Transverse colon (tissue), 4 donors: ENCODE measurements around the gene MIF. TPM values are rescaled to one million over a fixed set of nuclear protein-coding genes. Genes with fewer than 3 reads are reported as not detected.
"Not testable (repeated sequence)": the region's sequence is repeated elsewhere in the genome, so short reads cannot be mapped to it uniquely, and the experiment has no call there.

Experiments used
- DNase-seq: peaks from one replicate; pipeline ENCODE4 v3.0.0-alpha.2; 2019
- H3K27ac ChIP-seq, 4 donors: fragments of 200-600 bp; sonication (generic); 2 replicates each; pipeline ENCODE4 v1.5.1; 2016 to 2018; ENCODE audit warnings: inconsistent platforms in 4 of 4
- H3K27me3 ChIP-seq: fragments of 200-600 bp; sonication (generic); 2 replicates; pipeline ENCODE4 v1.5.1; 2017; ENCODE audit warnings: inconsistent platforms
- H3K36me3 ChIP-seq, 4 donors: fragments of 200-600 bp; sonication (generic); 2 replicates each; pipeline ENCODE4 v1.5.1; 2017 to 2019; ENCODE audit warnings: inconsistent platforms in 4 of 4
- H3K4me1 ChIP-seq, 4 donors: fragments of 200-600 bp; sonication (generic); 2 replicates each; pipeline ENCODE4 v1.5.1; 2017 to 2020; ENCODE audit warnings: inconsistent platforms in 4 of 4
- H3K4me3 ChIP-seq, 4 donors: fragments of 200-600 bp; sonication (generic); 1 replicate in 1 of 4; 2 replicates in 3 of 4; pipeline versions ENCODE4 v1.5.1 to v1.6.1; 2017 to 2019; ENCODE audit warnings: inconsistent platforms in 4 of 4
- H3K9me3 ChIP-seq, 2 donors: fragments of 200-600 bp; sonication (generic); 2 replicates each; pipeline ENCODE4 v1.5.1; 2017 to 2019; ENCODE audit warnings: inconsistent platforms in 2 of 2
- CTCF ChIP-seq, 5 experiments: fragments of 200-600 bp in 3 of 5; fragments of 450-650 bp in 2 of 5; sonication (generic) in 3 of 5; IDR thresholded peaks; 1 replicate in 2 of 5; 2 replicates in 3 of 5; pipeline ENCODE4 v1.5.1; 2016 to 2017; ENCODE audit warnings: antibody characterized with exemption in 5 of 5, inconsistent platforms in 3 of 5, mild to moderate bottlenecking in 2 of 5, moderate library complexity in 1 of 5
- EP300 ChIP-seq: sonication (generic); formaldehyde crosslinking; IDR thresholded peaks from one replicate; pipeline ENCODE4 v1.6.1; 2017; ENCODE audit warnings: antibody characterized with exemption, low read depth
- POLR2A ChIP-seq: fragments of 450-650 bp; IDR thresholded peaks from one replicate; pipeline ENCODE4 v1.6.1; 2016; ENCODE audit warnings: antibody characterized with exemption, mild to moderate bottlenecking, moderate library complexity
- POLR2AphosphoS5 ChIP-seq, 3 donors: sonication (generic); formaldehyde crosslinking; IDR thresholded peaks; one replicate each; pipeline ENCODE4 v1.6.1; 2016; ENCODE audit warnings: antibody characterized with exemption in 3 of 3
- WGBS, 2 donors: methylation state at CpG; one replicate each; pipeline ENCODE4 v1.1.5; 2018; ENCODE audit warnings: low coverage in 1 of 2; 5-methylcytosine and 5-hydroxymethylcytosine counted together
- in situ Hi-C, 4 donors: fragments of 200-750 bp; cut with MboI; loops; one replicate each; pipeline versions ENCODE4 v1.15.0 to v1.15.1; 2017; ENCODE audit warnings: low sequenced_read_pairs in 3 of 4, low pct_ligation_motif_present in 1 of 4, low pct_unique_long_range_greater_than_20kb in 1 of 4
- intact Hi-C: fragments of 100-400 bp; cut with DNase I; formaldehyde crosslinking; loops from one replicate; pipeline ENCODE4 v1.15.1; 2023; ENCODE audit warnings: low total_unique reads
- total RNA-seq, 4 donors: library from RNA; depleted of rRNA; stranded (reverse); fragments of >200 nt; gene quantifications; one replicate each; pipeline ENCODE4 v1.1.0, GENCODE V29; 2016

Gene MIF
- total RNA-seq, 4 donors from 2014 or later: 123 to 210 (median 139) TPM

GRCh38 chr22:23856721-23857605, 37.2 kb upstream of the MIF start:
- Histone ChIP-seq H3K27me3 (no peaks in the 10 kb centered on the region), H3K9me3 (no peaks in the 10 kb centered on the region), H3K36me3 (no peaks in the 10 kb centered on the region), H3K27ac (peak overlapping the region; percentile 92 to 98 (median 97)), H3K4me3 (peak overlapping the region; percentile 55 to 92 (median 64)), H3K4me1 (peaks cover 0 to 23% (median 16%) of the 10 kb centered on the region in 4 donors)
- intact Hi-C loops (no loop called here), in situ Hi-C loops (no loop called here)
- 0 to 3% methylated on average over 13 to 40 of the region's 58 CpGs for WGBS, 2 donors
- TF ChIP-seq CTCF (IDR thresholded peaks at IDR 0.05) (peak in 3 of 5 experiments; percentile 13 to 44 (median 32)), POLR2AphosphoS5 (IDR thresholded peaks at IDR 0.05) (no peak)
- DNase-seq: peak; percentile 60

GRCh38 chr22:23857606-23858483, 36.3 kb upstream of the MIF start, which contains the start of gene SLC2A11:
SLC2A11 (plus strand) TSS chr22:23857875; CDS start chr22:23858000, 125 bp downstream.
- peak within 1 kb of the TSS; percentile 55 to 92 (median 64) for H3K4me3 ChIP-seq
- H3K27ac ChIP-seq: peak within 1 kb of the TSS; percentile 92 to 98 (median 97)
- H3K4me1 ChIP-seq: peaks cover 0 to 23% (median 16%) of the 10 kb centered on the region in 4 donors
- H3K9me3 ChIP-seq: no peaks in the 10 kb centered on the region
- no peaks in the 10 kb centered on the region for H3K36me3 ChIP-seq
- peak; percentile 97 for DNase-seq
- 0 to 1% methylated on average over 3 to 53 of the region's 60 CpGs for WGBS, 2 donors
- no peaks in the 10 kb centered on the region for H3K27me3 ChIP-seq
- intact Hi-C loops (no loop called here), in situ Hi-C loops (no loop called here)
- TF ChIP-seq POLR2AphosphoS5 (IDR thresholded peaks at IDR 0.05) (peak; percentile 84 to 92 (median 90)), EP300 (no peak), POLR2A (peak; percentile 83), CTCF (IDR thresholded peaks at IDR 0.05) (peak; percentile 2 to 72 (median 18))

- no peak for DNase-seq
- intact Hi-C loops: no loop called here
- H3K27me3 ChIP-seq: no peaks in the 10 kb centered on the region
- H3K4me3 ChIP-seq: peak overlapping the region in 3 of 4 donors; percentile 55 to 92 (median 61)
- TF ChIP-seq POLR2A: no peak
- TF ChIP-seq EP300: no peak
- TF ChIP-seq POLR2AphosphoS5 (IDR thresholded peaks at IDR 0.05): no peak
- TF ChIP-seq CTCF (IDR thresholded peaks at IDR 0.05): peak in 1 of 5 experiments; percentile 20
- no peaks in the 10 kb centered on the region for H3K36me3 ChIP-seq
- peaks cover 0 to 23% (median 16%) of the 10 kb centered on the region in 4 donors for H3K4me1 ChIP-seq
- H3K27ac ChIP-seq: peak overlapping the region; percentile 92 to 98 (median 97)
- 65% methylated on average over 7 of the region's 7 CpGs; no CpG with 5 or more reads in 1 of the 2 donors for WGBS, 2 donors
- in situ Hi-C loops: no loop called here
- no peaks in the 10 kb centered on the region for H3K9me3 ChIP-seq
These were observed 35.7 kb upstream of the MIF start for GRCh38 chr22:23858484-23858815.

- Histone ChIP-seq H3K27ac (no peak overlapping the region), H3K27me3 (no peaks in the 10 kb centered on the region), H3K4me3 (no peak overlapping the region), H3K4me1 (peaks cover 0 to 23% (median 16%) of the 10 kb centered on the region in 4 donors), H3K9me3 (no peaks in the 10 kb centered on the region), H3K36me3 (no peaks in the 10 kb centered on the region)
- WGBS, 2 donors: 88 to 95% methylated on average over 4 of the region's 4 CpGs
- TF ChIP-seq POLR2A (no peak), CTCF (IDR thresholded peaks at IDR 0.05) (no peak), POLR2AphosphoS5 (IDR thresholded peaks at IDR 0.05) (no peak), EP300 (no peak)
- intact Hi-C loops: no loop called here
- DNase-seq: no peak
- in situ Hi-C loops: no loop called here
These were observed 35.0 kb upstream of the MIF start for GRCh38 chr22:23859201-23859600.

GRCh38 chr22:23860187-23860586, 34.0 kb upstream of the MIF start:
- intact Hi-C loops, H3K36me3 ChIP-seq, DNase-seq, H3K4me3 ChIP-seq, H3K27ac ChIP-seq, H3K27me3 ChIP-seq, H3K9me3 ChIP-seq, in situ Hi-C loops: not testable (repeated sequence)
- 91 to 100% methylated on average over 3 to 8 of the region's 8 CpGs for WGBS, 2 donors
- H3K4me1 ChIP-seq: peaks cover 0 to 23% (median 16%) of the 10 kb centered on the region in 4 donors
